Esophagus muscularis mucosa (tissue), 4 donors: ENCODE measurements around the gene ONECUT3. TPM values are rescaled to one million over a fixed set of nuclear protein-coding genes. Genes with fewer than 3 reads are reported as not detected.

Source experiments
- DNase-seq: peaks from one replicate; pipeline ENCODE4 v3.0.0-alpha.2; 2017; ENCODE audit errors: extremely low spot score
- H3K27ac ChIP-seq, 4 donors: fragments of 200-600 bp; sonication (generic); replicated peaks in 1 of 4; 1 replicate in 3 of 4; 2 replicates in 1 of 4; pipeline ENCODE4 v1.5.1; 2016 to 2019; ENCODE audit warnings: mild to moderate bottlenecking in 1 of 4
- H3K27me3 ChIP-seq, 4 donors: fragments of 200-600 bp; sonication (generic); one replicate each; pipeline versions ENCODE4 v1.5.1 to v1.6.0; 2016 to 2019
- H3K36me3 ChIP-seq, 4 donors: fragments of 200-600 bp; sonication (generic); one replicate each; pipeline ENCODE4 v1.5.1; 2016 to 2019
- H3K4me1 ChIP-seq, 4 donors: fragments of 200-600 bp; sonication (generic); one replicate each; pipeline ENCODE4 v1.5.1; 2016 to 2019
- H3K4me3 ChIP-seq, 4 donors: fragments of 200-600 bp; sonication (generic); 1 replicate in 2 of 4; 2 replicates in 2 of 4; pipeline ENCODE4 v1.5.1; 2016 to 2019; ENCODE audit warnings: mild to moderate bottlenecking in 4 of 4, moderate library complexity in 1 of 4
- H3K9me3 ChIP-seq, 4 donors: fragments of 200-600 bp; sonication (generic); 1 replicate in 3 of 4; 2 replicates in 1 of 4; pipeline ENCODE4 v1.5.1; 2016 to 2019
- CTCF ChIP-seq, 3 experiments: fragments of 200-600 bp in 2 of 3; fragments of 450-650 bp in 1 of 3; sonication (generic) in 2 of 3; IDR thresholded peaks; one replicate each; pipeline ENCODE4 v1.5.1; 2017 to 2019; ENCODE audit warnings: antibody characterized with exemption in 3 of 3, mild to moderate bottlenecking in 2 of 3, moderate library complexity in 1 of 3
- EP300 ChIP-seq: sonication (generic); formaldehyde crosslinking; IDR thresholded peaks from one replicate; pipeline ENCODE4 v1.6.1; 2017; ENCODE audit warnings: antibody characterized with exemption
- POLR2A ChIP-seq: fragments of 450-650 bp; IDR thresholded peaks from one replicate; pipeline ENCODE4 v1.6.1; 2017; ENCODE audit warnings: antibody characterized with exemption, moderate library complexity, mild to moderate bottlenecking, low read depth
- POLR2AphosphoS5 ChIP-seq, 2 donors: sonication (generic); formaldehyde crosslinking; IDR thresholded peaks; one replicate each; pipeline ENCODE4 v1.6.1; 2017; ENCODE audit warnings: antibody characterized with exemption in 2 of 2
- WGBS: methylation state at CpG from one replicate; pipeline ENCODE4 v1.1.5; 2018; 5-methylcytosine and 5-hydroxymethylcytosine counted together
- intact Hi-C: fragments of 100-400 bp; cut with DNase I; formaldehyde crosslinking; loops from one replicate; pipeline ENCODE4 v1.15.1; 2023
- total RNA-seq, 4 donors: library from RNA; depleted of rRNA; stranded (reverse); fragments of >200 nt; gene quantifications; one replicate each; pipeline versions ENCODE4 v1.1.0 to v1.2.1, GENCODE V29; 2016

The ONECUT3 gene
- total RNA-seq, 4 donors from 2014 or later = not detected

- peaks cover 0 to 27% (median 25%) of the 10 kb centered on the region in 4 donors for H3K9me3 ChIP-seq
- no peak overlapping the region for H3K4me3 ChIP-seq
- H3K4me1 ChIP-seq = peaks cover 4 to 18% (median 6%) of the 10 kb centered on the region in 4 donors
- TF ChIP-seq POLR2A (no peak), EP300 (no peak), CTCF (IDR thresholded peaks at IDR 0.05) (no peak), POLR2AphosphoS5 (IDR thresholded peaks at IDR 0.05) (no peak)
- no peak overlapping the region for H3K27ac ChIP-seq
- peaks cover 11 to 96% (median 63%) of the 10 kb centered on the region in 4 donors for H3K27me3 ChIP-seq
- H3K36me3 ChIP-seq = no peaks in the 10 kb centered on the region
- DNase-seq = no peak
- 48% methylated on average over 7 of the region's 8 CpGs for WGBS
- intact Hi-C loops = no loop called here
Observed at GRCh38 chr19:1773184-1773583, 19.9 kb downstream of the ONECUT3 start.

GRCh38 chr19:1774989-1775772 is 21.9 kb downstream of the ONECUT3 start:
- H3K36me3 ChIP-seq = no peaks in the 10 kb centered on the region
- DNase-seq = no peak
- no peak for TF ChIP-seq EP300
- TF ChIP-seq CTCF (IDR thresholded peaks at IDR 0.05) = peak; percentile 8 to 38 (median 23)
- H3K27me3 ChIP-seq = peaks cover 11 to 97% (median 58%) of the 10 kb centered on the region in 4 donors
- peaks cover 0 to 27% (median 23%) of the 10 kb centered on the region in 4 donors for H3K9me3 ChIP-seq
- peaks cover 4 to 18% (median 6%) of the 10 kb centered on the region in 4 donors for H3K4me1 ChIP-seq
- intact Hi-C loops = no loop called here
- H3K4me3 ChIP-seq = no peak overlapping the region
- no peak overlapping the region for H3K27ac ChIP-seq
- WGBS = 9% methylated on average over 9 of the region's 59 CpGs

GRCh38 chr19:1775951-1776605 is 22.8 kb downstream of the ONECUT3 start:
- 5% methylated on average over 22 of the region's 50 CpGs for WGBS
- TF ChIP-seq POLR2A = no peak
- TF ChIP-seq CTCF (IDR thresholded peaks at IDR 0.05) = no peak
- TF ChIP-seq POLR2AphosphoS5 (IDR thresholded peaks at IDR 0.05) = no peak
- peaks cover 0 to 18% (median 14%) of the 10 kb centered on the region in 4 donors for H3K9me3 ChIP-seq
- intact Hi-C loops = no loop called here
- H3K27me3 ChIP-seq = peaks cover 11 to 97% (median 59%) of the 10 kb centered on the region in 4 donors
- H3K4me1 ChIP-seq = peaks cover 4 to 18% (median 6%) of the 10 kb centered on the region in 4 donors
- no peak for DNase-seq
- no peak overlapping the region for H3K4me3 ChIP-seq
- no peaks in the 10 kb centered on the region for H3K36me3 ChIP-seq
- H3K27ac ChIP-seq = no peak overlapping the region

- no peaks in the 10 kb centered on the region for H3K36me3 ChIP-seq
- peaks cover 4 to 18% (median 6%) of the 10 kb centered on the region in 4 donors for H3K4me1 ChIP-seq
- DNase-seq = no peak
- peaks cover 0 to 15% (median 12%) of the 10 kb centered on the region in 4 donors for H3K9me3 ChIP-seq
- WGBS = 21% methylated on average over 10 of the region's 23 CpGs
- intact Hi-C loops = no loop called here
- no peak overlapping the region for H3K27ac ChIP-seq
- TF ChIP-seq POLR2A (no peak), CTCF (IDR thresholded peaks at IDR 0.05) (no peak), POLR2AphosphoS5 (IDR thresholded peaks at IDR 0.05) (no peak), EP300 (no peak)
- H3K4me3 ChIP-seq = no peak overlapping the region
- peaks cover 11 to 97% (median 55%) of the 10 kb centered on the region in 4 donors for H3K27me3 ChIP-seq
Observed at GRCh38 chr19:1776606-1777147, 23.4 kb downstream of the ONECUT3 start.
